IMR-90 (cell line): ENCODE measurements around the gene FARS2. TPM values are rescaled to one million over a fixed set of nuclear protein-coding genes. Genes with fewer than 3 reads are reported as not detected.

Experiments
- ATAC-seq: fragments of 200-7000 bp; cut with Tn5 transposase; 2 replicates; pipeline ENCODE4 v1.9.1; 2020; ENCODE audit warnings: low read depth, mild to moderate bottlenecking, moderate library complexity
- BruUV-seq: library from RNA; stranded (reverse); fragments of 400-500 nt; replicated peaks from 2 replicates; lab custom pipeline; 2021; lab: Mats Ljungman, UMichigan
- CTCF ChIA-PET: fragments of 300-600 bp; formaldehyde crosslinking; extraction: SDS; loops from one replicate; lab custom pipeline; 2021; ENCODE audit warnings: antibody characterized with exemption; lab: Yijun Ruan, JAX
- POLR2A ChIA-PET: fragments of 300-600 bp; sonication (Branson Sonifier 250); formaldehyde crosslinking; loops from one replicate; lab custom pipeline; 2022; ENCODE audit warnings: antibody characterized with exemption; ENCODE audit not compliant: unreplicated experiment; lab: Charles Lee
- DNase-seq: peaks from one replicate; pipeline ENCODE4 v3.0.0; 2013
- H2AFZ ChIP-seq: replicated peaks from 2 replicates; pipeline ENCODE3; 2013; ENCODE audit warnings: low read length, mild to moderate bottlenecking; ENCODE audit not compliant: poor library complexity
- H2AK5ac ChIP-seq: 2 replicates; pipeline ENCODE4 v1.6.1; 2013; ENCODE audit warnings: low read depth, low read length, inconsistent platforms
- H2AK9ac ChIP-seq: replicated peaks from 2 replicates; pipeline ENCODE3; 2013; ENCODE audit warnings: mild to moderate bottlenecking, low read depth, low read length, moderate library complexity; ENCODE audit not compliant: poor library complexity
- H2BK120ac ChIP-seq: 2 replicates; pipeline ENCODE4 v1.6.1; 2013; ENCODE audit warnings: low read depth, low read length, inconsistent platforms
- H2BK15ac ChIP-seq: 3 replicates; pipeline ENCODE4 v1.6.1; 2013; ENCODE audit warnings: low read depth, low read length, inconsistent platforms
- H2BK20ac ChIP-seq: 2 replicates; pipeline ENCODE4 v1.6.1; 2013; ENCODE audit warnings: low read depth, mild to moderate bottlenecking, inconsistent platforms, low read length, moderate library complexity
- H2BK5ac ChIP-seq: 2 replicates; pipeline ENCODE4 v1.6.1; 2013; ENCODE audit warnings: mild to moderate bottlenecking, low read depth, low read length, inconsistent platforms; ENCODE audit not compliant: poor library complexity, severe bottlenecking
- H3K14ac ChIP-seq: replicated peaks from 2 replicates; pipeline ENCODE4 v1.6.1; 2013; ENCODE audit warnings: low read depth, low read length, inconsistent platforms
- H3K18ac ChIP-seq: 2 replicates; pipeline ENCODE4 v1.6.1; 2013; ENCODE audit warnings: low read depth, low read length, control low read depth
- H3K23ac ChIP-seq: 2 replicates; pipeline ENCODE4 v1.6.1; 2013; ENCODE audit warnings: low read depth, low read length, inconsistent platforms
- H3K27ac ChIP-seq: 2 replicates; pipeline ENCODE4 v1.5.1; 2013; ENCODE audit warnings: mild to moderate bottlenecking, control low read depth, low read length; ENCODE audit not compliant: insufficient read depth
- H3K27me3 ChIP-seq: 2 replicates; pipeline ENCODE4 v1.6.1; 2013; ENCODE audit warnings: low read length; ENCODE audit not compliant: control insufficient read depth, insufficient read depth
- H3K36me3 ChIP-seq: 2 replicates; pipeline ENCODE4 v1.6.1; 2013; ENCODE audit warnings: low read length, mixed read lengths; ENCODE audit not compliant: control insufficient read depth, insufficient read depth
- H3K4ac ChIP-seq: 2 replicates; pipeline ENCODE4 v1.6.1; 2013; ENCODE audit warnings: low read depth, low read length, inconsistent platforms
- H3K4me1 ChIP-seq: 2 replicates; pipeline ENCODE4 v1.6.1; 2013; ENCODE audit warnings: low read length, mixed read lengths; ENCODE audit not compliant: control insufficient read depth, insufficient read depth
- H3K4me2 ChIP-seq: 2 replicates; pipeline ENCODE4 v1.6.1; 2013; ENCODE audit warnings: low read depth, mild to moderate bottlenecking, control low read depth, low read length, moderate library complexity
- H3K4me3 ChIP-seq: 2 replicates; pipeline ENCODE4 v1.5.1; 2013; ENCODE audit warnings: low read depth, mild to moderate bottlenecking, control low read depth, low read length, moderate library complexity; ENCODE audit not compliant: insufficient read depth
- H3K56ac ChIP-seq: 2 replicates; pipeline ENCODE4 v1.6.1; 2013; ENCODE audit warnings: low read length, inconsistent platforms; ENCODE audit not compliant: insufficient read depth; ENCODE audit errors: extremely low read depth
- H3K79me1 ChIP-seq, 2 experiments: 2 replicates each; pipeline ENCODE4 v1.6.1; 2013; ENCODE audit warnings: low read length in 2 of 2, inconsistent platforms in 1 of 2, low read depth in 1 of 2
- H3K9ac ChIP-seq: 2 replicates; pipeline ENCODE4 v1.6.1; 2013; ENCODE audit warnings: low read depth, low read length, control low read depth
- H3K9me1 ChIP-seq: 2 replicates; pipeline ENCODE4 v1.6.1; 2013; ENCODE audit warnings: low read length, inconsistent platforms; ENCODE audit not compliant: insufficient read depth
- H3K9me3 ChIP-seq: 2 replicates; pipeline ENCODE4 v1.6.1; 2013; ENCODE audit warnings: low read length; ENCODE audit not compliant: control insufficient read depth, insufficient read depth
- H4K20me1 ChIP-seq: 2 replicates; pipeline ENCODE4 v1.6.1; 2013; ENCODE audit warnings: low read length, inconsistent platforms; ENCODE audit not compliant: insufficient read depth
- H4K5ac ChIP-seq: 2 replicates; pipeline ENCODE4 v1.6.1; 2013; ENCODE audit warnings: mild to moderate bottlenecking, low read depth, low read length, control low read depth
- H4K8ac ChIP-seq, 2 experiments: 2 replicates each; pipeline ENCODE4 v1.6.1; 2013; ENCODE audit warnings: low read depth in 2 of 2, low read length in 2 of 2, control low read depth in 1 of 2, inconsistent platforms in 1 of 2
- H4K91ac ChIP-seq: 2 replicates; pipeline ENCODE4 v1.6.1; 2013; ENCODE audit warnings: low read depth, low read length, inconsistent platforms; ENCODE audit not compliant: insufficient read depth
- BHLHE40 ChIP-seq: fragments of 150-350 bp; IDR thresholded peaks from 2 replicates; pipeline ENCODE4 v1.6.1; 2016; ENCODE audit warnings: mild to moderate bottlenecking, low read depth, low read length
- FOS ChIP-seq: fragments of 150-350 bp; IDR thresholded peaks from 2 replicates; pipeline ENCODE4 v1.6.1; 2016; ENCODE audit warnings: low read depth, low read length
- RCOR1 ChIP-seq: IDR thresholded peaks from 2 replicates; pipeline ENCODE4 v1.6.1; 2012; ENCODE audit warnings: mild to moderate bottlenecking, low read length, improper control_type of control experiment; ENCODE audit not compliant: insufficient replicate concordance
- SMC3 ChIP-seq: fragments of 150-350 bp; IDR thresholded peaks from 2 replicates; pipeline ENCODE4 v1.6.1; 2016; ENCODE audit warnings: low read depth, mild to moderate bottlenecking, antibody characterized with exemption, low read length, moderate library complexity
- WGBS, 2 experiments: methylation state at CpG; one replicate each; pipeline versions ENCODE4 v1.1.5 to v1.1.7; 2013; ENCODE audit warnings: missing lambda C conversion rate in 2 of 2; ENCODE audit not compliant: insufficient read length in 1 of 2; ENCODE audit errors: extremely low coverage in 2 of 2; 5-methylcytosine and 5-hydroxymethylcytosine counted together
- dilution Hi-C: fragments of 300-500 bp; cut with HindIII; formaldehyde crosslinking; loops from one replicate; pipeline ENCODE4 v1.14.3; 2018; ENCODE audit warnings: low sequenced_read_pairs; ENCODE audit not compliant: unreplicated experiment
- in situ Hi-C: fragments of 300-500 bp; cut with MboI; formaldehyde crosslinking; loops from 3 replicates; pipeline ENCODE4 v1.14.3; 2019; ENCODE audit warnings: low sequenced_read_pairs, inconsistent platforms, mixed read lengths
- intact Hi-C: fragments of 100-400 bp; cut with micrococcal nuclease; formaldehyde crosslinking; loops from 2 replicates; pipeline ENCODE4 v1.10.0; 2022
- polyA plus RNA-seq, 3 experiments: library from polyadenylated mRNA; depleted of rRNA; stranded (reverse); fragments of >200 nt; gene quantifications; 2 replicates each; pipeline ENCODE4 v1.2.3, GENCODE V29; 2012; ENCODE audit warnings: low replicate concordance in 1 of 3
- total RNA-seq: library from RNA; depleted of rRNA; stranded (reverse); fragments of >200 nt; gene quantifications from 2 replicates; pipeline ENCODE4 v1.2.3, GENCODE V29; 2012

FARS2 gene
- total and polyA plus RNA-seq, 2 of the 4 experiments (the other 2 are of a cell fraction) = 12.1 to 28.9 TPM

GRCh38 chr6:5425267-5425666 is 164.0 kb downstream of the FARS2 start:
- no peak overlapping the region; the same call in 1 of the 2 replicates for H4K5ac ChIP-seq
- H3K23ac ChIP-seq = no peak overlapping the region
- peak; percentile 61 for ATAC-seq
- peak overlapping the region; percentile 46; the same call in 1 of the 2 replicates for H3K4ac ChIP-seq
- peak overlapping the region; percentile 30 for H2BK5ac ChIP-seq
- ChIA-PET CTCF (interaction anchor here (0.6 kb wide), 1 partner anchor 281 kb away, joined by 3 read pairs; no protein-coding TSS in a partner anchor), POLR2A (no interaction called here)
- H3K4me3 ChIP-seq = no peak overlapping the region
- peaks cover 9% of the 10 kb centered on the region for H3K9me1 ChIP-seq
- intact Hi-C loops = no loop called here
- peaks cover 5% of the 10 kb centered on the region; the same call in 1 of the 2 replicates for H3K4me1 ChIP-seq
- dilution Hi-C loops = no loop called here
- in situ Hi-C loops = loop anchor here (10.0 kb wide), 1 partner anchor 1120 kb away; no protein-coding TSS in a partner anchor
- 0 out of 2 replicates have a peak overlapping the region, but pooled peaks have one; percentile 26 for H2BK120ac ChIP-seq
- H3K27ac ChIP-seq = no peak overlapping the region
- no peak overlapping the region for H2AK9ac ChIP-seq
- peak overlapping the region; percentile 44; the same call in 1 of the 2 replicates for H2AK5ac ChIP-seq
- WGBS, 2 experiments = no CpG with 5 or more reads among the region's 7 CpGs
- no peak overlapping the region for H3K4me2 ChIP-seq
- no peak overlapping the region for H3K9ac ChIP-seq
- peak; percentile 91 for DNase-seq
- H4K8ac ChIP-seq = no peak overlapping the region
- no peak overlapping the region for H2AFZ ChIP-seq
- no peaks in the 10 kb centered on the region for H3K9me3 ChIP-seq
- no peaks in the 10 kb centered on the region for H4K20me1 ChIP-seq
- H2BK15ac ChIP-seq = peak overlapping the region; percentile 32; the same call in 1 of the 3 replicates
- peak overlapping the region; percentile 13; the same call in 1 of the 2 replicates for H3K18ac ChIP-seq
- H3K14ac ChIP-seq = no peak overlapping the region
- H4K91ac ChIP-seq = peak overlapping the region; percentile 8; the same call in 1 of the 2 replicates
- H3K56ac ChIP-seq = no peak overlapping the region
- no TSS peak for BruUV-seq
- peaks cover 6 to 14% of the 10 kb centered on the region in 2 experiments; a peak in 1 of 4 replicates for H3K79me1 ChIP-seq
- TF ChIP-seq RCOR1 = no peak
- no peak for TF ChIP-seq SMC3
- TF ChIP-seq FOS = no peak
- TF ChIP-seq BHLHE40 = peak; percentile 88
- H3K27me3 ChIP-seq = no peaks in the 10 kb centered on the region
- H2BK20ac ChIP-seq = peak overlapping the region; percentile 71
- H3K36me3 ChIP-seq = no peaks in the 10 kb centered on the region
